ENCODE data around the gene SLC2A5. TPM values are rescaled to one million over a fixed set of nuclear protein-coding genes. Genes with fewer than 3 reads are reported as not detected.

The SLC2A5 gene
- total RNA-seq, 1 donor from 2014 or later = 0.98 TPM

DNA sequence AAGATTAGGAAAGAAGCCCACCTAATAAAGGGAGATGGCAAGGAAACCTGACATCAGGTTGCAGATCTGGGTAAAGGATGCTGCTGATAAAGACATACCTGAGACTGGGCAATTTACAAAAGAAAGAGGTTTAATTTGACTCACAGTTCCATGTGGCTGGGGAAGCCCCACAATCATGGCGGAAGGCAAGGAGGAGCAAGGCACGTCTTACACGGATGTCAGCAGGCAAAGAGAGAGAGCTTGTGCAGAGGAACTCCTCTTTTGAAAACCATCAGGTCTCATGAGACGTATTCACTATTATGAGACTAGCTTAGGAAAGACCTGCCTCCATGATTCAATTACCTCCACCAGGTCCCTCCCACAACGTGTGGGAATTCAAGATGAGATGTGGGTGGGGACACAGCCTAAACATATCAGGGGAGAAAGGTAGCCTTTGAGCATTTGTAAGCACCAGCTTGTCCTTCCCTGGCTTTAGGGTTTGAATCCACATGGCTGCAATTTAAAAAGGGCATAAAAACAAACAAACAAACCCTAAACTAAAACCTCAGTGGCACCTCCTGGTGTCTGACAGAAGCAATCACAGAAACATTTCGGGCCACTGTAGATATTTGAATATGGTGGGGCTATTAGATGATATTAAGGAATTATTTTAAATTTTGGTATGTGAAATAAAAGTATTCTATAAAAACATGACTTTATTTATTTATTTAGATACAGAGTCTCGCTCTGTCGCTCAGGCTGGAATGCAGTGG, 76.3 kb downstream of the SLC2A5 start:
- no peaks in the 10 kb centered on the region for H3K27me3 ChIP-seq

DNA sequence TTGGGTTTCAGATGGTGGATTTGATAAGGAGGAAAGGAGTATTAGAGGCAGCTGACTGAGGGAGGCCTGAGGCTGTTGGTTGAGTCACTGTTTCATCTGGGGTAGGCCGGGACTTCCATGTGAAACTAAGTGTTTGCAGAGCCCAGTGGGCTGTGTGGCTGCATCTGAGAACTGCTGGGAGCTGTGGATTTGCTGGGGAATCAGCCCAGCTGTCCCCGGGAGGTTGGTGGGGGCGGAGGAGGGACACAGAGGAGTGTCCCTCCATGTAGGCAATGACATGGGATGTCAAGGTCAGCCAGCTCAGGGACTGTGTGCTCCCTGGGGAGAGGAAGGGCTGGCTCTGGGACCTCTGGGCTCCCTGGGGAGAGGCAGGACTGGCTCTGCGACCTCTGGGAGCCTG, 79.6 kb downstream of the SLC2A5 start:
- Histone ChIP-seq H3K4me3 (no peak overlapping the region), H3K9me3 (no peaks in the 10 kb centered on the region), H3K4me1 (peaks cover 13% of the 10 kb centered on the region), H3K27me3 (no peaks in the 10 kb centered on the region), H3K27ac (no peak overlapping the region), H3K36me3 (no peaks in the 10 kb centered on the region)
- DNase-seq = no peak
- intact Hi-C loops (cut with DNase I) = loop anchor here (5.0 kb wide), 1 partner anchor 73 kb away; no protein-coding TSS in a partner anchor
- no peak for TF ChIP-seq CTCF (IDR thresholded peaks at IDR 0.05)
- no peak for ATAC-seq

More for the DNA sequence above, 76.3 kb downstream of the SLC2A5 start:
- H3K4me1 ChIP-seq = no peaks in the 10 kb centered on the region
- no peaks in the 10 kb centered on the region for H3K9me3 ChIP-seq
- TF ChIP-seq CTCF (IDR thresholded peaks at IDR 0.05) = no peak
- no peak for DNase-seq
- no peak for ATAC-seq
- H3K27ac ChIP-seq = no peak overlapping the region
- H3K4me3 ChIP-seq = no peak overlapping the region
- intact Hi-C loops (cut with DNase I) = no loop called here
- no peaks in the 10 kb centered on the region for H3K36me3 ChIP-seq

- Histone ChIP-seq H3K36me3 (no peaks in the 10 kb centered on the region), H3K4me3 (no peak overlapping the region), H3K27ac (no peak overlapping the region), H3K9me3 (no peaks in the 10 kb centered on the region), H3K4me1 (peaks cover 13% of the 10 kb centered on the region), H3K27me3 (no peaks in the 10 kb centered on the region)
- no peak for DNase-seq
- intact Hi-C loops (cut with DNase I) = loop anchor here (5.0 kb wide), 1 partner anchor 72 kb away; no protein-coding TSS in a partner anchor
- ATAC-seq = no peak
- no peak for TF ChIP-seq CTCF (IDR thresholded peaks at IDR 0.05)
These were observed 80.4 kb downstream of the SLC2A5 start for GRCh38 chr1:8989061-8989460.

DNA sequence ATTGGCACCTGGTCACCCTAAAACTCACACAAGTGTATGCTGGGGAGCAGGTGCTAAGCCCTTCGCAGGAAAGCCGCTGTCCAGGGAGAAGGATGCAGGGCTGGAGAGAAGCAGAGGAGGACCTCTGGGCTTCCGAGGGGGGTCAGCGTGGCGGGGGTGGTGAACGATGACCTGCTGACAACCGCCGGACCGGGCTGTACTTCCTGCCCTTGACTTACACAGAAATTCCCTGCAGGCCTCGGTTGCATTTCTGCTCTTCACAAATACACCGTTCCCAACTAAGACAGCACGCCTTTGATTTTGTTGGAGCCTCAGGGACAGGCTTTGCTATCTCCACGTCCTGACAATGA, 80.8 kb downstream of the SLC2A5 start:
- Histone ChIP-seq H3K4me1 (peaks cover 13% of the 10 kb centered on the region), H3K27me3 (no peaks in the 10 kb centered on the region), H3K36me3 (no peaks in the 10 kb centered on the region), H3K27ac (no peak overlapping the region), H3K9me3 (no peaks in the 10 kb centered on the region), H3K4me3 (no peak overlapping the region)
- no peak for ATAC-seq
- intact Hi-C loops (cut with DNase I) = loop anchor here (5.0 kb wide), 1 partner anchor 71 kb away; no protein-coding TSS in a partner anchor
- no peak for DNase-seq
- no peak for TF ChIP-seq CTCF (IDR thresholded peaks at IDR 0.05)

DNA sequence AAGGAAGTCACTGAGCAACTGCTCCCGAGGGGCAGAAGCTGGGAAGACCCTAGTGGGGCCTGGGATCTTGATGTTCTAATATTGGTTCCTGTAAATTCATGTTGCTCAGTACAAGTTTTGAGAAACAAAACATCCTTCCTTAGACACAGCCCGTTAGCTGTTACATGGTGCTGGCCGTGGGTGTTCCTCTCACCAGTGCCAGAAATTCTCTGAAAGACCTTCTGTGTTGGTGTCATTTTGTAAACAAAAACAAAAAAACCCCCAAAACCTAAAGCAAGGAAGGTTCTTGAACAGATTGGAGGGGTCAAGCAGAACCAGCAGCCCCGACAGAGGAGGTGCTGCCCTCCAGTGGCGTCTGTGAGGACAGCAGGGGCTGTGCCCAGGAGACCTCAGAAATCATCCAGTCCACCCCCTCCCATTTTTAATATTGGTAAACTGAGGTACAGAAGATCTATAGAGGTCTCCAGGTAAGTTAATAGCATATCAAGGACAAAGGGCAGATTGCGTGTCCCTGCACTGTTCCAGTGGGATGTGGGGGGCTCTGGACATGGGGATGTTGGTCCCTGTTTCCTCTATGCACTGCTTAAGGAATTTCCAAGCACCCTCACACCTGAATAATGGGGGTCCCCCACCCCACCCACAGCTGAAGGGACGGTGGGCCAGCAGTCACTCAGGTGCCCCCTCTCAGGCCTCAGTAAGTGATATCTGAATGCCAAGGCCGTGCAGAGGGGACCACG, 81.4 kb downstream of the SLC2A5 start:
- no peaks in the 10 kb centered on the region for H3K36me3 ChIP-seq
- intact Hi-C loops (cut with DNase I) = loop anchor here (5.0 kb wide), 1 partner anchor 71 kb away; no protein-coding TSS in a partner anchor
- H3K27me3 ChIP-seq = no peaks in the 10 kb centered on the region
- no peaks in the 10 kb centered on the region for H3K9me3 ChIP-seq
- ATAC-seq (peak; percentile 87), DNase-seq (peak; percentile 74)
- TF ChIP-seq CTCF (IDR thresholded peaks at IDR 0.05) = peak; percentile 94
- H3K4me1 ChIP-seq = peaks cover 13% of the 10 kb centered on the region
- H3K27ac ChIP-seq = peak overlapping the region; percentile 6
- no peak overlapping the region for H3K4me3 ChIP-seq
